ENCODE measurements around the gene NAB2. TPM values are rescaled to one million over a fixed set of nuclear protein-coding genes. Genes with fewer than 3 reads are reported as not detected.
"Not testable (repeated sequence)": the region's sequence is repeated elsewhere in the genome, so short reads cannot be mapped to it uniquely, and the experiment has no call there.

NAB2 gene
- total RNA-seq, 1 experiment from 2014 or later = 16.4 TPM

DNA sequence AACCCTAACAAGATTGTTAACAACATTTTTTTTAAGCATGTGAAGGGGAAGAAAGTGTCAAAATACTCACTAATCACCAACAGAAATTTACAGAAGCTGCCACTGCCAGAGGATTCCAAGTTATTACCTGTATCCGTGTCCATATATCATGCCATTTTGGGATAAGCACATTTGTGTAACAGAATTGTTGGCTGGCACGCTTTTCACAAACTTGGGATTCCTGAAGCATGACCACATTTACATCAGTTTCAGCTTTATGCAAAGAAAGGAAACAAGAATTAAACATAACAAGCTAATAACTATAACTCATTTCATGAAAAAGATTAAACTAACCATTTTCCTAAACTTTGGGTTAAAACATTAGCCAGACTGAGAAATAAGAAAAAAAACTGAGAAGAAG is 16.3 kb upstream of the NAB2 start:
- Histone ChIP-seq H3K27me3 (replicated peaks; ENCODE audit: control insufficient read depth, insufficient read depth, low read length) (no peaks in the 10 kb centered on the region), H3K4me1 (no peaks in the 10 kb centered on the region), H3K4me3 (ENCODE audit: low read depth, low read length) (no peak overlapping the region), H3K36me3 (ENCODE audit: control insufficient read depth, insufficient read depth, low read length) (no peaks in the 10 kb centered on the region; the same call in 1 of the 2 replicates), H3K9me3 (no peaks in the 10 kb centered on the region)
- ChIA-PET POLR2A (no interaction called here), CTCF (interaction anchor here (0.6 to 4.6 kb wide), 2 partner anchors 29 to 39 kb away, joined by 3 to 195 read pairs; partner anchors contain the start of gene STAT6)
- no TSS peak for BruUV-seq (replicated peaks)
- DNase-seq = no peak
- Mint-ChIP-seq H3K27me3 (ENCODE audit: insufficient read depth, unreplicated experiment) (no peaks in the 10 kb centered on the region), H3K4me1 (ENCODE audit: low read depth, unreplicated experiment) (no peaks in the 10 kb centered on the region), H3K4me3 (ENCODE audit: unreplicated experiment) (no peak overlapping the region), H3K27ac (ENCODE audit: unreplicated experiment) (no peak overlapping the region), H3K9me3 (ENCODE audit: unreplicated experiment) (no peaks in the 10 kb centered on the region), H3K36me3 (ENCODE audit: insufficient read depth, unreplicated experiment) (peaks cover 54% of the 10 kb centered on the region)
- intact Hi-C loops (cut with micrococcal nuclease; ENCODE audit: unreplicated experiment) = no loop called here
- TF ChIP-seq, protein P1, sequence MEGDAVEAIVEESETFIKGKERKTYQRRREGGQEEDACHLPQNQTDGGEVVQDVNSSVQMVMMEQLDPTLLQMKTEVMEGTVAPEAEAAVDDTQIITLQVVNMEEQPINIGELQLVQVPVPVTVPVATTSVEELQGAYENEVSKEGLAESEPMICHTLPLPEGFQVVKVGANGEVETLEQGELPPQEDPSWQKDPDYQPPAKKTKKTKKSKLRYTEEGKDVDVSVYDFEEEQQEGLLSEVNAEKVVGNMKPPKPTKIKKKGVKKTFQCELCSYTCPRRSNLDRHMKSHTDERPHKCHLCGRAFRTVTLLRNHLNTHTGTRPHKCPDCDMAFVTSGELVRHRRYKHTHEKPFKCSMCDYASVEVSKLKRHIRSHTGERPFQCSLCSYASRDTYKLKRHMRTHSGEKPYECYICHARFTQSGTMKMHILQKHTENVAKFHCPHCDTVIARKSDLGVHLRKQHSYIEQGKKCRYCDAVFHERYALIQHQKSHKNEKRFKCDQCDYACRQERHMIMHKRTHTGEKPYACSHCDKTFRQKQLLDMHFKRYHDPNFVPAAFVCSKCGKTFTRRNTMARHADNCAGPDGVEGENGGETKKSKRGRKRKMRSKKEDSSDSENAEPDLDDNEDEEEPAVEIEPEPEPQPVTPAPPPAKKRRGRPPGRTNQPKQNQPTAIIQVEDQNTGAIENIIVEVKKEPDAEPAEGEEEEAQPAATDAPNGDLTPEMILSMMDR (IDR thresholded peaks at IDR 0.05; ENCODE audit: insufficient read depth in 1 of 2, low read depth in 1 of 2, low read length in 1 of 2, severe bottlenecking in 1 of 2, unreplicated experiment in 1 of 2) = no peak

- DNase-seq; BruUV-seq (replicated peaks); H3K4me1 ChIP-seq; intact Hi-C loops (cut with micrococcal nuclease; ENCODE audit: unreplicated experiment); H3K36me3 ChIP-seq (ENCODE audit: control insufficient read depth, insufficient read depth, low read length); H3K27me3 Mint-ChIP-seq (ENCODE audit: insufficient read depth, unreplicated experiment); CTCF ChIA-PET; H3K27ac Mint-ChIP-seq (ENCODE audit: unreplicated experiment); H3K9me3 Mint-ChIP-seq (ENCODE audit: unreplicated experiment); H3K4me3 Mint-ChIP-seq (ENCODE audit: unreplicated experiment); H3K4me3 ChIP-seq (ENCODE audit: low read depth, low read length); H3K9me3 ChIP-seq; H3K27me3 ChIP-seq (replicated peaks; ENCODE audit: control insufficient read depth, insufficient read depth, low read length); H3K4me1 Mint-ChIP-seq (ENCODE audit: low read depth, unreplicated experiment): not testable (repeated sequence)
- POLR2A ChIA-PET = interaction anchor here (0.6 kb wide), 1 partner anchor 156 kb away, joined by 3 read pairs; the partner anchor contains the start of gene SHMT2
- peaks cover 51% of the 10 kb centered on the region for H3K36me3 Mint-ChIP-seq (ENCODE audit: insufficient read depth, unreplicated experiment)
These were observed 15.1 kb upstream of the NAB2 start for GRCh38 chr12:57073566-57074450.

- no peaks in the 10 kb centered on the region; the same call in 1 of the 2 replicates for H3K36me3 ChIP-seq (ENCODE audit: control insufficient read depth, insufficient read depth, low read length)
- H3K9me3 Mint-ChIP-seq (ENCODE audit: unreplicated experiment) = no peaks in the 10 kb centered on the region
- intact Hi-C loops (cut with micrococcal nuclease; ENCODE audit: unreplicated experiment) = loop anchor here (1.0 kb wide), 1 partner anchor 10 kb away; no protein-coding TSS in a partner anchor
- H3K27me3 ChIP-seq (replicated peaks; ENCODE audit: control insufficient read depth, insufficient read depth, low read length) = no peaks in the 10 kb centered on the region
- POLR2A ChIA-PET = interaction anchor here (0.6 to 2.4 kb wide), 10 partner anchors 9 to 151 kb away, joined by 3 to 40 read pairs (median 6); partner anchors contain the start of genes LRP1, LRP1-AS, NAB2 and SHMT2
- H3K27ac Mint-ChIP-seq (ENCODE audit: unreplicated experiment) = peak within 1 kb of the TSS; percentile 92
- peak within 1 kb of the TSS; percentile 98 for H3K4me3 Mint-ChIP-seq (ENCODE audit: unreplicated experiment)
- H3K27me3 Mint-ChIP-seq (ENCODE audit: insufficient read depth, unreplicated experiment) = no peaks in the 10 kb centered on the region
- H3K9me3 ChIP-seq = no peaks in the 10 kb centered on the region
- H3K4me1 Mint-ChIP-seq (ENCODE audit: low read depth, unreplicated experiment) = no peaks in the 10 kb centered on the region
- peaks cover 14% of the 10 kb centered on the region for H3K36me3 Mint-ChIP-seq (ENCODE audit: insufficient read depth, unreplicated experiment)
- peak; percentile 97 to 99 for DNase-seq
- TF ChIP-seq, protein P1 (IDR thresholded peaks at IDR 0.05; ENCODE audit: insufficient read depth in 1 of 2, low read depth in 1 of 2, low read length in 1 of 2, severe bottlenecking in 1 of 2, unreplicated experiment in 1 of 2) = no peak
- peak within 1 kb of the TSS; percentile 75 for H3K4me3 ChIP-seq (ENCODE audit: low read depth, low read length)
- CTCF ChIA-PET = interaction anchor here (0.7 to 2.2 kb wide), 14 partner anchors 9 to 442 kb away, joined by 3 to 33 read pairs (median 4); partner anchors contain the start of genes LRP1, NAB2, SHMT2 and STAT6
- no TSS peak for BruUV-seq (replicated peaks)
- H3K4me1 ChIP-seq = 0 out of 2 replicates have a peak, but pooled peaks cover 4% of the 10 kb centered on the region
These were observed 10.2 kb upstream of the NAB2 start, which contains the start of gene NEMP1 for GRCh38 chr12:57078519-57079404. TSS of gene NEMP1 (minus strand) at chr12:57078791. CDS start at chr12:57078745, 46 bp downstream.
